Measurements from ENCODE around the gene PTCD1.

The PTCD1 gene

GRCh38 chr7:99410635-99411034 is 28.0 kb downstream of the PTCD1 start:
- peaks cover 41% of the 10 kb centered on the region for H3K36me3 ChIP-seq (replicated peaks)
- DNase-seq, result no peak
- no peaks in the 10 kb centered on the region for H3K27me3 ChIP-seq (replicated peaks)
- in situ Hi-C loops (cut with HindIII; ENCODE audit: low pct_ligation_motif_present, low sequenced_read_pairs), result no loop called here
- no peak overlapping the region for H3K4me3 ChIP-seq (ENCODE audit: low read depth, low read length)
- H3K27ac ChIP-seq, result no peak overlapping the region
- TF ChIP-seq CTCF (IDR thresholded peaks at IDR 0.05; ENCODE audit: low read depth, low read length, missing control alignments), result no peak

GRCh38 chr7:99409806-99410205 is 28.8 kb downstream of the PTCD1 start:
- Histone ChIP-seq H3K4me3 (ENCODE audit: low read depth, low read length) (peak overlapping the region; percentile 98), H3K27ac (no peak overlapping the region), H3K27me3 (replicated peaks) (no peaks in the 10 kb centered on the region), H3K36me3 (replicated peaks) (peaks cover 38% of the 10 kb centered on the region)
- DNase-seq, result no peak
- TF ChIP-seq CTCF (IDR thresholded peaks at IDR 0.05; ENCODE audit: low read depth, low read length, missing control alignments), result no peak
- in situ Hi-C loops (cut with HindIII; ENCODE audit: low pct_ligation_motif_present, low sequenced_read_pairs), result no loop called here

GRCh38 chr7:99409192-99409572 is 29.4 kb downstream of the PTCD1 start:
- TF ChIP-seq CTCF (IDR thresholded peaks at IDR 0.05; ENCODE audit: low read depth, low read length, missing control alignments), result no peak
- Histone ChIP-seq H3K36me3 (replicated peaks) (peaks cover 40% of the 10 kb centered on the region), H3K4me3 (ENCODE audit: low read depth, low read length) (peak overlapping the region; percentile 98), H3K27me3 (replicated peaks) (no peaks in the 10 kb centered on the region), H3K27ac (peak overlapping the region; percentile 100)
- in situ Hi-C loops (cut with HindIII; ENCODE audit: low pct_ligation_motif_present, low sequenced_read_pairs), result no loop called here
- DNase-seq, result no peak

GRCh38 chr7:99408379-99409191 is 30.0 kb downstream of the PTCD1 start, which contains the start of the genes BUD31 and PDAP1:
TSS of gene BUD31 (plus strand) at chr7:99408969. CDS start at chr7:99411093, 2,124 bp downstream.
TSS of gene PDAP1 (minus strand) at chr7:99408597. CDS start at chr7:99408548, 49 bp downstream.
- H3K36me3 ChIP-seq (replicated peaks), result peaks cover 43% of the 10 kb centered on the region
- in situ Hi-C loops (cut with HindIII; ENCODE audit: low pct_ligation_motif_present, low sequenced_read_pairs), result no loop called here
- peak; percentile 90 for DNase-seq
- no peak for TF ChIP-seq CTCF (IDR thresholded peaks at IDR 0.05; ENCODE audit: low read depth, low read length, missing control alignments)
- H3K4me3 ChIP-seq (ENCODE audit: low read depth, low read length), result peak within 1 kb of the TSS; percentile 98
- peak within 1 kb of the TSS; percentile 100 for H3K27ac ChIP-seq
- H3K27me3 ChIP-seq (replicated peaks), result no peaks in the 10 kb centered on the region

- peak; percentile 69 for DNase-seq
- H3K36me3 ChIP-seq (replicated peaks), result peaks cover 45% of the 10 kb centered on the region
These were observed 30.7 kb downstream of the PTCD1 start for GRCh38 chr7:99407872-99408378.

More at GRCh38 chr7:99407872-99408378, 30.7 kb downstream of the PTCD1 start:
- peak overlapping the region; percentile 98 for H3K4me3 ChIP-seq (ENCODE audit: low read depth, low read length)
- in situ Hi-C loops (cut with HindIII; ENCODE audit: low pct_ligation_motif_present, low sequenced_read_pairs), result no loop called here
- no peaks in the 10 kb centered on the region for H3K27me3 ChIP-seq (replicated peaks)
- no peak for TF ChIP-seq CTCF (IDR thresholded peaks at IDR 0.05; ENCODE audit: low read depth, low read length, missing control alignments)
- peak overlapping the region; percentile 100 for H3K27ac ChIP-seq
